ENCODE results near the gene ADGRB3.

The ADGRB3 gene

GRCh38 chr6:69007781-69008180, 372.7 kb downstream of the ADGRB3 start:
- ATAC-seq = no peak
- no peaks in the 10 kb centered on the region for H3K36me3 Mint-ChIP-seq
- H3K27ac Mint-ChIP-seq = no peak overlapping the region
- H3K4me3 Mint-ChIP-seq = no peak overlapping the region
- H3K4me1 Mint-ChIP-seq = no peaks in the 10 kb centered on the region
- H3K9me3 Mint-ChIP-seq = peaks cover 21% of the 10 kb centered on the region
- DNase-seq (ENCODE audit: low spot score in 2 of 2) = no peak

- Mint-ChIP-seq H3K4me1 (no peaks in the 10 kb centered on the region), H3K27ac (no peak overlapping the region), H3K36me3 (no peaks in the 10 kb centered on the region), H3K4me3 (no peak overlapping the region), H3K9me3 (peaks cover 12% of the 10 kb centered on the region)
- DNase-seq (ENCODE audit: low spot score in 2 of 2) = no peak
- no peak for ATAC-seq
Observed at GRCh38 chr6:69012211-69012610, 377.1 kb downstream of the ADGRB3 start.

GRCh38 chr6:69012876-69013275, 377.8 kb downstream of the ADGRB3 start:
- DNase-seq (ENCODE audit: low spot score in 2 of 2) (no peak), ATAC-seq (no peak)
- Mint-ChIP-seq H3K36me3 (no peaks in the 10 kb centered on the region), H3K27ac (no peak overlapping the region), H3K4me1 (no peaks in the 10 kb centered on the region), H3K4me3 (no peak overlapping the region), H3K9me3 (peaks cover 7% of the 10 kb centered on the region)

- H3K9me3 Mint-ChIP-seq = peaks cover 5% of the 10 kb centered on the region
- no peak for ATAC-seq
- no peak overlapping the region for H3K4me3 Mint-ChIP-seq
- no peak for DNase-seq (ENCODE audit: low spot score in 2 of 2)
- H3K27ac Mint-ChIP-seq = no peak overlapping the region
- no peaks in the 10 kb centered on the region for H3K36me3 Mint-ChIP-seq
- no peaks in the 10 kb centered on the region for H3K4me1 Mint-ChIP-seq
Observed at GRCh38 chr6:69018906-69019305, 383.8 kb downstream of the ADGRB3 start.

DNA sequence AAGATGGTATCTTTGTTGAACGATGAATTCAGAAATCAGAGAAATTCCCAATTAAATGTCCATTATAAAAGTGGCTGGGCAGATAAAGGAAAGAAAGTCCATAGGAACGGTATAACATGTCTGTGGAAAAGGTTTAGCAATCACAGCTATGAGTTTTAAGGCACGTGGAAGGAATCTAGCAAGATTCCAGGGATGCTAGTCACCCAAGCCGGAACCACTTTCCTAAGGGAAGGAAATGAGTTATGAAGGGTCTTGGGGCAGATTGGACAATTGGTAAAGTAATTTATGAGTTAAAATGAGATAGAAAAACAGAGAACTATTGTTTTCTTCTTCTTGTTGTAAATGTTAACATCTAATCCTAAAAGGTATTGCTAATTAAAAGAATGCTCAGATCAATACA, 384.8 kb downstream of the ADGRB3 start:
- DNase-seq (ENCODE audit: low spot score in 2 of 2) (no peak), ATAC-seq (no peak)
- Mint-ChIP-seq H3K9me3 (peaks cover 5% of the 10 kb centered on the region), H3K4me3 (no peak overlapping the region), H3K4me1 (no peaks in the 10 kb centered on the region), H3K27ac (no peak overlapping the region), H3K36me3 (no peaks in the 10 kb centered on the region)

DNA sequence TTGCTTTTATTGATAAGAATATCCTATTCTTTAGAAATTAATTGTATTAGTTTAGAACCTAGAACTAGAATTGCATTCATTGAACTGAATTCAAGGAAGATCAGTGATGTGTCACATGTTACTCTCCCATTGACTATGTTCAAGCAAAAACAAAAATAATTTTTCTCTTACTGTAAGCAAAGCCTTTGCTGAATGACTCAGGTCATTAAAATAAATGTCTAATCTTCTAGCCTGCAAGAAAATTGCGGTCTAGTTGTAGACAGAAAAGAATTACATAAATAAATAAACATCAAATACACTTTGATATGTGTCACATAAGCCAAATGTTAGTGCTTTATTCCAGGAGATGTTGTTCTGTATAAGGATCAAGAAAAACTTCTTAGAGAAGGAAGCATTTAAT, 387.9 kb downstream of the ADGRB3 start:
- Mint-ChIP-seq H3K9me3 (peaks cover 10% of the 10 kb centered on the region), H3K36me3 (no peaks in the 10 kb centered on the region), H3K27ac (no peak overlapping the region), H3K4me3 (no peak overlapping the region), H3K4me1 (no peaks in the 10 kb centered on the region)
- DNase-seq (ENCODE audit: low spot score in 2 of 2) = no peak
- no peak for ATAC-seq

- H3K4me3 Mint-ChIP-seq = no peak overlapping the region
- H3K27ac Mint-ChIP-seq = no peak overlapping the region
- no peaks in the 10 kb centered on the region for H3K36me3 Mint-ChIP-seq
- H3K4me1 Mint-ChIP-seq = no peaks in the 10 kb centered on the region
- DNase-seq (ENCODE audit: low spot score in 2 of 2) = no peak
- no peak for ATAC-seq
- H3K9me3 Mint-ChIP-seq = peaks cover 8% of the 10 kb centered on the region
Observed at GRCh38 chr6:69026243-69026642, 391.2 kb downstream of the ADGRB3 start.

DNA sequence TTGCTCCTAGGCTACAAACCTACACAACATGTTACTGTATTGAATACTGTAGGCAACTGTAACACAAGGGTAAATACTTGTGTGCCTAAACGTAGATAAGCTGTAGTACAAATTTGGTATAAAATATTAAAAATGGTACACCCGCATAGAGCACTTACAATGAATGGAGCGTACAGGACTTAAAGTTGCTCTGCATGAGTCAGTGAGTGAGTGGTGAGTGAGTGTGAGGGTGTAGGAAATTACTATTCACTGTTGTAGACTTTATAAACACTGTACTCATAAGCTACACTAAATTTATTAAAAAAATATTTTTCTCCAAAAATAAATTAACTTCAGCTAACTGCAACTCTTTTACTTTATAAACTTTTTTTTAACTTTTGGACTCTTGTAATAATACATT, 391.6 kb downstream of the ADGRB3 start:
- DNase-seq (ENCODE audit: low spot score in 2 of 2) (no peak), ATAC-seq (no peak)
- Mint-ChIP-seq H3K27ac (no peak overlapping the region), H3K9me3 (peaks cover 8% of the 10 kb centered on the region), H3K36me3 (no peaks in the 10 kb centered on the region), H3K4me3 (no peak overlapping the region), H3K4me1 (no peaks in the 10 kb centered on the region)

DNA sequence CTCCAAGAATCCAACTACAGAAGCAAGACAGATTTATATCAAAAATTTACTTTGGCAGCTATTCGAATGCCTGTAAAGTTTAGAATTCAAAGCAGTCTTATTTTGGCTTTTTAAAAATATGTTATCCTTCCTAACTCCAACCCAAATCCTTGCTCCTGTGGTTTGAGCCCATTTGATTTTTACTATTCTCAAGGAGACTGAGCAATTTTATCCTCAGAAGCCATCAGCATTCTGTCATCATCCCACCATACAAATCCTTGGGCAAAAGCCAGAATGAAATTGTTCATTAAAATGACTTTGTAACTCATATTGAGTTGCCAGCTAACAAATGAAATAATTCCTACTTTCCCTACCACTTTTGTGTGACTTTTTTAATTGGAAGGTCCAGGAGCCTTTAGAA, 392.8 kb downstream of the ADGRB3 start:
- DNase-seq (ENCODE audit: low spot score in 2 of 2) (no peak), ATAC-seq (no peak)
- Mint-ChIP-seq H3K9me3 (peaks cover 8% of the 10 kb centered on the region), H3K4me3 (no peak overlapping the region), H3K27ac (no peak overlapping the region), H3K4me1 (no peaks in the 10 kb centered on the region), H3K36me3 (no peaks in the 10 kb centered on the region)

DNA sequence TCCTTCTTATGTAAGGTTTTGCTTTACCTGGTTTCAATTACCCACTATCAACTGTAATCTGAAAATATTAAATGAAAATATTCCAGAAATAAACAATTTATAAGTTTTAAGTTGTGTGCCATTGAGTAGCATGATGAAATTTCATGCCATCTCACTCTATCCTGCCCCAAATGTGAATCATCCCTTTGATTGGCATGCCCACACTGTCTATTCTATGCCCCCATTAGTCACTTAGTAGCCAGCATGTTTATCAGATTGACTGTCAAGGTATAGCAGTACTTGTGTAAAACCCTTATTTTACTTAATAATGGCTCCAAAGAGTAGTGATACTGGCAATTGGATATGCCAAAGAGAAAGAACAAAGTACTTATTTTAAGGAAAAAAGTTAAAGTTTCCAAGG, 403.8 kb downstream of the ADGRB3 start:
- H3K4me3 Mint-ChIP-seq = no peak overlapping the region
- DNase-seq (ENCODE audit: low spot score in 2 of 2) (no peak), ATAC-seq (no peak)
- H3K27ac Mint-ChIP-seq = no peak overlapping the region
- no peaks in the 10 kb centered on the region for H3K36me3 Mint-ChIP-seq
- peaks cover 14% of the 10 kb centered on the region for H3K9me3 Mint-ChIP-seq
- no peaks in the 10 kb centered on the region for H3K4me1 Mint-ChIP-seq

DNA sequence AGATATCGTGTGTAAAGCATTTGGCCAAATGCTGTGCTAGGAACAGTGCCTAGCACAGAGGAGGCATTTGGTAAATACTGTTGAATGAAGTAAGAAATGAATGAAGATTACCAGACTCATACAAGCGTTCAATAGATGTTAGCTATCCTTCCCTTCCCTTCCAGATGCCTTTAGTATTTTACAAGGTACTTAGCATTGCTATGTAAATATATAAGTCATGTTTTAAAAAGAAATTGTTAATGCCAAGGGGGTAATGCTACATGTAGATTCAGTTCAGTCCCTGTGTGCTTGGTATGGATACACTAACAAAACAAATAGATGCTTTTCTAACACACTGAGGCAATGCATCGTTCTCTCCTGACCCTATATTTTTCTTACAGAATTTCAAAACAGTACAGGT, 407.2 kb downstream of the ADGRB3 start:
- H3K27ac Mint-ChIP-seq = no peak overlapping the region
- ATAC-seq = no peak
- H3K4me1 Mint-ChIP-seq = no peaks in the 10 kb centered on the region
- H3K4me3 Mint-ChIP-seq = no peak overlapping the region
- H3K36me3 Mint-ChIP-seq = no peaks in the 10 kb centered on the region
- DNase-seq (ENCODE audit: low spot score in 2 of 2) = no peak
- peaks cover 17% of the 10 kb centered on the region for H3K9me3 Mint-ChIP-seq

DNA sequence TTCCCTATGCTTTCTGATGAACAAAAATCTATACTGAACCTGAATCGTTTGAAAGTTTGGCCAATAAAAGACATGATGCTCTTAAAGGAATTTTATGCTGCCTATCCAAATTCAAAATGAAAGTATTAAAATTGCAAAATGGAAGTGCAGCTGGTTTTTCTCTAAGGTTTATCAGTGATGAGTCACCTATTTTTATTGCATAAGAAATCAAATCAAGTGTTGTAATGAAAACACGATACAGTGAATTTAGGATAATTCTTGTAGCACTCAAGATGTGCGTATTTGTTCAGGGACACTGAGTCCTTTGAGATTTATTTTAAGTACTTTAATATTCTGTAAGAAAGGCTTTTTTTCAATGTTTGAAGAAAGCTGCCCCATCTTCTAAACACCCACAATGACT, 409.5 kb downstream of the ADGRB3 start:
- Mint-ChIP-seq H3K36me3 (no peaks in the 10 kb centered on the region), H3K27ac (no peak overlapping the region), H3K9me3 (peaks cover 10% of the 10 kb centered on the region), H3K4me1 (no peaks in the 10 kb centered on the region), H3K4me3 (no peak overlapping the region)
- no peak for DNase-seq (ENCODE audit: low spot score in 2 of 2)
- no peak for ATAC-seq

- no peaks in the 10 kb centered on the region for H3K36me3 Mint-ChIP-seq
- no peak overlapping the region for H3K4me3 Mint-ChIP-seq
- ATAC-seq = no peak
- peaks cover 20% of the 10 kb centered on the region for H3K9me3 Mint-ChIP-seq
- H3K27ac Mint-ChIP-seq = no peak overlapping the region
- DNase-seq (ENCODE audit: low spot score in 2 of 2) = no peak
- H3K4me1 Mint-ChIP-seq = no peaks in the 10 kb centered on the region
Observed at GRCh38 chr6:69059413-69059812, 424.3 kb downstream of the ADGRB3 start.

GRCh38 chr6:69061066-69061465, 426.0 kb downstream of the ADGRB3 start:
- H3K4me3 Mint-ChIP-seq = no peak overlapping the region
- ATAC-seq = no peak
- no peak overlapping the region for H3K27ac Mint-ChIP-seq
- H3K4me1 Mint-ChIP-seq = no peaks in the 10 kb centered on the region
- DNase-seq (ENCODE audit: low spot score in 2 of 2) = no peak
- H3K36me3 Mint-ChIP-seq = no peaks in the 10 kb centered on the region
- H3K9me3 Mint-ChIP-seq = peaks cover 19% of the 10 kb centered on the region

GRCh38 chr6:69063401-69063800, 428.3 kb downstream of the ADGRB3 start:
- H3K4me1 Mint-ChIP-seq = no peaks in the 10 kb centered on the region
- no peak for DNase-seq (ENCODE audit: low spot score in 2 of 2)
- H3K9me3 Mint-ChIP-seq = peaks cover 6% of the 10 kb centered on the region
- H3K27ac Mint-ChIP-seq = no peak overlapping the region
- ATAC-seq = no peak
- no peak overlapping the region for H3K4me3 Mint-ChIP-seq
- H3K36me3 Mint-ChIP-seq = no peaks in the 10 kb centered on the region

- Mint-ChIP-seq H3K4me3 (no peak overlapping the region), H3K27ac (no peak overlapping the region), H3K36me3 (no peaks in the 10 kb centered on the region), H3K4me1 (no peaks in the 10 kb centered on the region), H3K9me3 (peaks cover 3% of the 10 kb centered on the region)
- ATAC-seq (no peak), DNase-seq (ENCODE audit: low spot score in 2 of 2) (no peak)
Observed at GRCh38 chr6:69064226-69064625, 429.1 kb downstream of the ADGRB3 start.

GRCh38 chr6:69069881-69070280, 434.8 kb downstream of the ADGRB3 start:
- H3K4me1 Mint-ChIP-seq = no peaks in the 10 kb centered on the region
- ATAC-seq = no peak
- no peak overlapping the region for H3K4me3 Mint-ChIP-seq
- H3K9me3 Mint-ChIP-seq = no peaks in the 10 kb centered on the region
- no peaks in the 10 kb centered on the region for H3K36me3 Mint-ChIP-seq
- DNase-seq (ENCODE audit: low spot score in 2 of 2) = no peak
- H3K27ac Mint-ChIP-seq = no peak overlapping the region

All from stimulated activated effector memory CD8-positive, alpha-beta T cell treated with anti-CD3 and anti-CD28 coated beads, Interleukin-12 subunit alpha, Interleukin-12 subunit beta, amount 100 ng/mL, for 72 hours (primary cell).